Stimulated activated CD4-positive, alpha-beta T cell treated with anti-CD3 and anti-CD28 coated beads, Interleukin-1b, Interleukin-23, amount 100 ng/mL, for 4 hours (primary cell): ENCODE measurements around the gene FMNL1.

Source experiments
- DNase-seq, 2 donors: peaks; one replicate each; pipeline ENCODE4 v3.0.0-alpha.2; 2020; ENCODE audit warnings: low read depth in 2 of 2

Gene FMNL1

DNA sequence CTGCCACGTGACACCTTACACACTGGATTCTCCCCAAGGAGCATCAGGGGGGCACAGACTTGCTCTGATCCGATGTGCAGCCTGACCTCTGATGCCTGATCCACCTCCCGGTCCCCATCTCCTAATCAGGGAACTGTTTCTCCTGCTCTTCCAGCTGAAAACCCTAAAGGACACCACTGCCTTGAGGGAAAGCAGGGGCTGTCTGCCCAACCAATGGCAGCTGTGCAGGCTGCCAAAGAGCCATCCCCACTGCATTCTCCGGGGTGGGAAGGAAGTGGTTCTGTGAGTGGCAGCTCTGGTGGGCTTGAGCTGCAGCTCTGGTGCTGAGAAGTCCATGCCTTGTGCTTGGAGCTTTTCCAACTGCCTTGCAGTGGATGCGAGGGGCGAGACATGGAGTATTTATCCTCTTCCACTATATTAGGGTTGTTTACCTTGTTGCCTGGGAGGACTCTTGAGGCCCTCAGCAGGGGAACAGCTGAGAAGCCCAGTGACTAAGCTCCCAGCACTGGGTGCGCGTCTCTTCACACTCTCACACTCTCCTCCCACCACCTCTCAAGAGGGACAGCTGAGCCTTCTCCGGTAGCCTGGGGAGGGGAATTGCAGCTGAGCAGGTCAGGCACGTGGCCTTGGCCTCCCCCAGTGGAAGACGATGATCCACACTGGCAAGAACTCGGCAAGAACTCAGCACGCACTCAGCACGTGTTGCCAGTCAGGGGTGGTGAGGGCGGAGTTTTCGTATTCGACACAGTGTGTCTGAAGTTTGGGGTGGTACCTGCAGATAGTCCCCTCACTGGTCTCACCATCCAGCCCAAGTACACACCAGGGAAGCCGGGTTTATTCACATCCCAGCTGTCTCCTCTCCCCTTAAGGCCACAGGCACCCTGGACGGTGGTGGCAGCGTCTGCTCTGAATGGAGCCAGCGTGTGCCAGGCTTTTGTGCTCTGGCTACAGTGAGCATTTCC lies 61.3 kb downstream of the FMNL1 start:
- DNase-seq: no peak

DNA sequence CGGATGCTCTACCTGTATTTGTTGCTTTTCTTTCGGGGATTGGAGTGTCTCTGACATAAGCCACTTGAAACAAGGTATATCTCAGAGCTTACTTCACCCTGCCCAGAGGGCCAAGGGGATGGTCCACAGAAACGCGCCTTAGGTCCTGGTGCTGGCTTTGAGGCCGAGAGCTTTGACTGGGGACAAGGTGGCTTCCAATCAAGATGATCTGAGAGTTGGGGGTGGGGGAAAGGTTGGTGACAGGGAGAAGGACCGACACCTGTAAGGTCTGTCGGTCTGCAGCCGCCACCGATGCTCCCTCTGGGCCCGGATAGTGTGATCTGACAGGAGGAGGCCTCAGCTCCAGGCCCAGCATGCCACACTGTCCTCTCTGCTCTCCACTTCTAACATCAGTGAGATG lies 62.0 kb downstream of the FMNL1 start:
- DNase-seq: no peak

DNA sequence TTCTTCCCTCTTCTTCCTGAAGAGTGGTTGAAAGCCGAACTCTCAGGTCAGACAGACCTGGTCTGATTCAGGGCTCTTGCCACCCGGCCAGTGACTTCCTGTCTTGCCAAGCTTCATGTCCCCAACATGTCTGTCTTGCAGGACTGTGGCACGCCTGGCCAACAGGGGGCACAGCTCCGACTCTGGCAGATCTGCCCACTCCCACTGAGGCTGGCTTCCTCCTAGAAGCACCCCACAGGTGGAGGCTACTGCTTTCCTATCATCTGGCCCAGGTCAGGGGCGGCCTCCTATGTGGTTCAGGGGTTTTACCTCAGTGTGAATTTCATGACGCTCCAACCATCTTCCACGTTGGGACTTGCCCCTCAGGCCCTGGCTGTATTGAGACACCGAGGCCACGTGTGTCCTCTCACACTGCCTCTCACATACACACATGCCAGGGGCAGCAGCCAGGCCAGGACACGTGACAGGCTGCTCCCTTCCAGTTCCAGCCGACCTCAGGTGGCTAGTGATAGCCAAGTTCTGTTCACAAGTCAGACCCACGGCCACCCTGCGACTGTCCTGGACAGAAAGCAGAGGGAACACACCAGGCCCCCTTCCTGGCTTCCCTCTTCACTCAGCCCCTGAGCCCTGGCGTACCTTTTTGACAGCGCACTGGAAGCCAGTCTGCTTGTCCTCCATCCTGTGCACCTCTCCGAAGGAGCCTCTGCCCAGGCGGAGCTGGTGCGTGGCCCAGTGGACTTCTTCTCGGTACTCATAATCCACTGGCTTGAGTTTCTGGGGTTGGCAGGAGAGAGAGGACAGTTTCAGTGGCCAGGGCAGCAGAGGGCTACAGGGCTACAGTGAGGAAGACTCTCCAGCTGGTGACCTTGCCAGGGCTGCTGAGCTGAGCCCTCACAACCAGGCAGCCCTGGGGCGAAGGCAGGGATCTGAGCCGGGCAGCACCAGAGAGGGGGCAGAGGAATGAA lies 62.8 kb downstream of the FMNL1 start:
- peak; percentile 34 to 39 for DNase-seq

DNA sequence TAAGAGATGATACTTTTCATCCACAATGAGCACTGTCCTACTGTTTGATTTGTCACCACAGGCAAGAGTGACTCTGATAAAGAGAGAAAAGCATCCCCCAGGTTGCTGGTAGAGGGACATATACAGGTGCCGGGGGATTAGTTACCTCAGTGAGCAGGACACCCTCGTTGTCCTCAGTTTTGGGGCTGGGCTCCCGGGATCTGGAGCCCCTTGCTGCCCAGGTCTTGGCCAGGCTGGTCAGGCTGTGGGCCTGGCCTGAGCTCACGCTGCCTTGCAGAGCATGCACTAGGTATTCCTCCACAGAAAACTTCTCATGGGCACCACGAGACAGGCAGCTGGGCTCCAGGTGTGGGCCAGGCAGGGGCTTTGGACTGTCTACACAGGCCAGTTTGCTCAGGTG lies 64.6 kb downstream of the FMNL1 start:
- no peak for DNase-seq

DNA sequence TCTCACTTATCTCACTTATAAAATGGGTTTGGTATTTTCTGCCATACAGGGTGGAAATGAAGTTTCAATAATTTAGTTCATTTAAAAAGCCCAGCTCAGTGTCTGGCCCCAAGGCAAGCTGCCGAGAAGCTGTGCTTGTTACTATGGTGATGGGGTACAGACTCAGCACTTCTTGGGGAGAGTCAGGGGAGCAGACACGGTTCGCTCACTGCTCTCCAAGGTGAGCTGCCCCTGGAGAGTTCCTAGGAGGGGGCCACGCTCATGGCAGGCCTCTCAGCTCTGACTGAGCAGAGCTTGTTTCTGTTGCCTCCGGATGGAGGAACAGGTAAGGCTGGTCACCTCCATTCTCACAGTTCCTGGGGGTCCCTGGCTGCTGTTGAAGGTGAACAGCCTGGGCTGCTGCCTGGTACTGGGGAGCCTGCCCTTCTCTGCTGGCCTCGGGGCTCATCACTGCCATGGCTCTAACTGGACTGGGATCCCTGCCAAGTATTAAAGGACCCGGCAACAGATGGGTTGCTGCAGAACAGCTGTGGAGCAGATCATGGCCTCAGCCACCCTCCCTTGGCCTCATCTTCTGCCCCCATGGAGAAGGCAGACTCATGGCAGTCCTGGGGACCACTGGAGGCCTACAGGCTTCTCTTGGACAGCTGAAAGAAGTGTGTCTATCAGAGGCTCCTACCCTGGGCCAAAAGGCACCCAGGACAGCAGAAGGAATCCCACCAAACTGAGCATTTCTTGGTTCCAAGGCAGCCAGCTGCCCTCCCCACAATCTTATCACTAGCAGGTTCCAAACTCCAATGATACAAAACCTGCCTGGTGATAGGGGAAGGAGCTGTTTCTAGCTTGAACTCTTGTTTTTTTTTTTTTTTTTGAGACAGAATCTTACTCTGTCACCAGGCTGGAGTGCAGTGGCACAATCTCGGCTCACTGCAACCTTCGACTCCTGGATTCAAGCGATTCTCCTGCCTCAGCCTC lies 66.1 kb downstream of the FMNL1 start:
- no peak for DNase-seq

DNA sequence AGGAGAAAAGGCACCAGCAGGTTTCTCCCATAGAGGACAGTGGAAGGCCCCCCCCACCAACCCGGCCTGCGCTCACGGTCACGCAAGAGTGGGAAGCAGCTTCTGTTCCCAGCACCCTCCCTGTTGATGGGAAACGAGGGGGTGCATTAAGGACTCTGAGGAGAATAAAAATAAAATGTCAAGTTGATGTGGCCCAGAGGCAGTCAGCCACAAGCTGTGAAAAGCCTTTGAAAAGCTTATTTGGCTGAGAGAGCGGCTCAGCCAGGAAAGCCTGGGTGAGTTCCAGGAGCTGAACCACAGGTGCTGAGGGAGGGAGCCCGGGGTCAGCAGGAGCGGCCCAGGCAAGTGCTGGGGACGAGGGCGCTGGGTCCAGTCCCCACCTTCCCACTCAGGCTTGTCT lies 67.1 kb downstream of the FMNL1 start:
- no peak for DNase-seq

DNA sequence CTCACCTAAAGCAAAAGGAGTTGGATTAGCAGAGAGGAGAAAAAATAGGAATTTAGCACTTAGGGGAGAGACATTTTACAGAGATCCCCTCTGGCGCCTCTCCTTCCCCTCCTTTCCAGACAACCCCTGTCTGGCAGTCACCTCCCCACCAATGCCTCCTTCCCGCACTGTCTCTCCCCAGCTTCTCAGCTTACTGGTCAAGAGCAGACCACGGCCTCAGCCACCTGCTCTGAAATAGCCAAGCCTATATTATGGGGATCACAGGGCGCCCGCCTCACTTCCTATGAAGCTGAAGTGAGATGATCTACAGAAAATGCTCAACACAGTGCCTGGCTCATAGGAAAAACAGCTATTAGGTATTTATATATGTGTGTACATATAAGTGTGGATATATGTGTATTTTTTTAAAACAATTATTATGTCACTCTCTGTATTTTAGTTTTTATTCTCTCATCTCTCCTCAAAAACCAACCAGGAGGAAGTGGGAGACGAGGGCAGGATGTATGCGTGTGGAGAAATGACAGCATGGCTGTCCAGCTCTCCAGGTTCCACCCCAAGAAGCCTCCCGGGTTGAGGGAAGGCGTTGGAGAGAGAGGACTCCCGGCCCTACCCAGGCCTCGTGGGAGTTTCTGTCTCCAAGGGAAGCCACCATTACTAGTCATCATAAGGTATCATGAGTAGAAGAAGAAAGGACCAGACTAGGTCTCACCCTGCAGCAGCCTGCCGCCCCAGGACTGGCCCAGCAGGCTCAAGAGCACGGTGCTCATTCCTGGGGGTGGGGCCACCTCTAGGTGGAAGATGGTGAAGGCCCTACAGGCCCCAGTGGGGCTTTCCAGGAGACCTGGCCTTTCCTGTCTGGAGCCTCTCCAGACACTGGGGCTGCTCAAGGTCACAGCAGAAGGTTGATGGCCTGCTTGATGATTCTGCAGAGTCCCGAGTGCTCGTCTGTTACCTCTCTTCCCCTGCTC lies 67.9 kb downstream of the FMNL1 start:
- DNase-seq: no peak

DNA sequence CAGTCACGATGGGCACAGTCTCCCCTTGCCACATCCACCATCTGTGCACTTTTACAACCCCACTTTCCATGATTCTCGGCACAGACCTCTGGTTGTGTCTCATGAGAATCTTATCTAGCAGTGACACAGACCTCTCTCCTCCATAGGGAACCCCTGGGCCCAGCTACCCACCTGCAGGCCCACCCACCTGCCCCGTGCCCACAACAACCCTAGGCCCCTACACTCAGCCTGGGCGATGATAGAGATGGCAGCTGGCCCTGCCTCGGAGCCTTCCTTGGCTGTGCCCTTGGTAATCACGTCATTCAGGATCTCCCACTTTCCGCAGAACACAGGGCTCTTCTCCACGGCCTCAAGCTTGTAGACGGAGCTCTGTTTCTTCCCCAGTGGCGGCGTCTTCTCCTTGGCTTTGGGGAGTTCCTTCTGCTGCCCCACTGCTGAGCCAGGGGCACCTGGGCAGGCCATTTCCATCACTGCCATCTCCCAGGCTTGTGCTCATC lies 68.6 kb downstream of the FMNL1 start:
- no peak for DNase-seq

DNA sequence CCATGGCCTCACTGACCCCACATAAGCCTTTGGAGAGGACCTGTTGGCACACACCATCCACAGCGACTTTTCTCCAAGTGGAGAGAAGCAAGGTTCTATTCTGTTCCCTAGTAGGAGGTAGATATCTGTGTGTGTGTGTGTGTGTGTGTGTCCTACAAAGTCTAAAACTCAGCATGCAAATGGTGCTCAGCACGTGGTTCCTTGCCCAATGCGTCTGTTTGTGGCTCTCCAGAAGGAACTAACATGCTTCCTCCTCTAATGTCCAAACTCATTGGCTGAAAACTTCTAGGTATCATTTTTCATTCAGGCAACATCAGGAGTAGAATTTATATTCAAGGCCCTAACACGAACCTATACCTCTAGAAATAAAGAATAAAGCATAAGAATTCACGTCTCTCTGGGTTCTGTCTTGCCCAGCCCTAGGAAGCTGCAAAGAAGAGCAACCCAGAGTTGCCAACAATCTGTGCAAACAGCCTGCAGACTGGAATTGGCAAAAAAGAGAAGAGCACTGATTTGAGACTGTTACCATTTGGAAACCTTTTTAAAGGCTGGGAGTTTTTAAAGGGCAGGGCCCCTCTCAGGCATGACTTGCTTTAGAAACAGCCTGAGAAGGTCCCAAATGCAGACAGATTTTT lies 69.6 kb downstream of the FMNL1 start:
- no peak for DNase-seq

DNA sequence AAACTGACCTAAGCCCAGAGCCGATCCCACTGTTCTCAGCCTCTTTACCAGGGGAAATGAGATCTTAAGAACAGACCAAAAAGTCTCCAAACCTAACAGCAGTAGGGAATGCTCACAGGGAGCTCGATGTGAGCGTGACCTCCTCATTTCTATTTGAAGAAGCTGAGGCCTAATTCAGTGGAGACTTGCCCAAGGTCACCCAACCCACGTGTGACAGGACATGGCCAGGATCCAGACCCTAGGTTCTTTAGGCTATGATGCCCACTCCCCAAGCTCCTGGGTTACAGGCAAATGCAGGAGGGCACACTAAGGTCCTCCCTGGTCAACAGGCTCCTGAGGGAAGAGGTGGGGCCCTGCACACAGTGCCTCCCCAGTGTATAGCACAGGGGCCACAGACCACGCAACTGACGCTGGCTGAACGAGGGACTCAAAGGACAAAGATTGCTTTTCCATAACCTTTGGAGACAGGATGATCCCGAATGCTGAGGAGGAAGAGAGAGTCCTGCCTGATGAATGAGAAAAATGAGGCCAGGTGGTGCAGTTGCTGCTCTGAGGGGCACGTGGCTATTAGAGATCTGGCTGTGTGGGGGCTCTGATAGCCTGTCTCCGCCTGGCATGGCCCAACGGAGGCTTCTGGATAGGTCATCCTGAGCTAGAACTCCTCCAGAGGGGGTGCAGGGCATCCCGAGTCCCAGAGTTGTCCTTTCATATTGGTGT lies 71.2 kb downstream of the FMNL1 start:
- no peak for DNase-seq

DNA sequence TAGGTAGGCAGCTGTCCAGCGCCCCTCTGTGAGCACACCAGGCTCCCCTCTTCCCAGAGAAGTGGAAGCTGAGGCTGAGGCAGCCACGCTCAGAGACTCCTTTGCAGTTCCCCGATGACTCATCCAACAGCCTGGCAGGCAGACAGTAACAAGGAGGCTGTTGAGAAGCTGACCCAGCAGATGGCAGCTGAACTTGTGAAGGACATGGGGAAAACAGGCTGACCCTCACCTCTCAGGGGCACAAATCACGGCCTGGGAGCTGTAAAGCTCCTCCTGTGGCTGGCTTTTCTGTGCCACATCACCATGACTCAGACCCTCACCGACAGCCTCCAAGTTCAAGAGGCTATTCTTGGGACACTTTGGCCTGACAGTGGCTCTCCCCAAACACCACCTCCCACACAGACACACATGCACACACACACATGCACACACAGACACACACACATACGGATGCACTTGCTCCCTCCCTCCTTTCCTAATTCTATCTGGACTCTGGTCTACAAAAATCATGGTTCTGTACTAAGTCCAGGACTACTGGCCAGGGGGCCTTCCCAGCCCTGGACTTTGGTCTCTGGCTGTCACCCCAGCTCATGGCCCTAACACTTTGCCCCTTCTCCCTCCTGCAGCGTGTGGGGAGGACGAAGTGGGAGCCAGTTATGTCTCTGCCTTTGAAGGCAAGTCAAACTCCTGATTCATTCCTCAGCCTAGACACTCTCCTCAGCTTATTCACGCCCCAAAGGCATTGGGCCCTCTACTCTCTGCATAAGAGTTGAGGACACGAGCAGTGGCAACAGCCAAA lies 71.9 kb downstream of the FMNL1 start:
- DNase-seq: no peak

DNA sequence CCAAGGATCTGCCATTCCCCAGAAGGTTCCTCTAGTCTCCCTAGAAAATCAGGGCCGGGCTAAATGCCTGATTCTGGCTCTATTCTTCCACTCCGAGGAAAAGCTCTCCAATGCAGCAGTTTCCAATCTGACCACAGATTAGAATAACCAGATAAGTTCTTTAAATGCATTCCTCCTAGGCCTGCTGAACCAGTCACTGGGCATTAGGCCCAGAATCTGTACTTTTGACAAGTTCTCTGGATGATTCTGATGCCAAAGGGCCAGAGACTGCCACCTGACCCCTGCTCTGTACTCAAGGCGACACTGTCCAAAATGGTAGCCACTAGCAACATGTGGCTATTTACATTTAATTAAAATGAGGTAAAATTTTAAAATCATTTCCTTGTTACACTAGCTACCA lies 72.8 kb downstream of the FMNL1 start:
- no peak for DNase-seq

DNA sequence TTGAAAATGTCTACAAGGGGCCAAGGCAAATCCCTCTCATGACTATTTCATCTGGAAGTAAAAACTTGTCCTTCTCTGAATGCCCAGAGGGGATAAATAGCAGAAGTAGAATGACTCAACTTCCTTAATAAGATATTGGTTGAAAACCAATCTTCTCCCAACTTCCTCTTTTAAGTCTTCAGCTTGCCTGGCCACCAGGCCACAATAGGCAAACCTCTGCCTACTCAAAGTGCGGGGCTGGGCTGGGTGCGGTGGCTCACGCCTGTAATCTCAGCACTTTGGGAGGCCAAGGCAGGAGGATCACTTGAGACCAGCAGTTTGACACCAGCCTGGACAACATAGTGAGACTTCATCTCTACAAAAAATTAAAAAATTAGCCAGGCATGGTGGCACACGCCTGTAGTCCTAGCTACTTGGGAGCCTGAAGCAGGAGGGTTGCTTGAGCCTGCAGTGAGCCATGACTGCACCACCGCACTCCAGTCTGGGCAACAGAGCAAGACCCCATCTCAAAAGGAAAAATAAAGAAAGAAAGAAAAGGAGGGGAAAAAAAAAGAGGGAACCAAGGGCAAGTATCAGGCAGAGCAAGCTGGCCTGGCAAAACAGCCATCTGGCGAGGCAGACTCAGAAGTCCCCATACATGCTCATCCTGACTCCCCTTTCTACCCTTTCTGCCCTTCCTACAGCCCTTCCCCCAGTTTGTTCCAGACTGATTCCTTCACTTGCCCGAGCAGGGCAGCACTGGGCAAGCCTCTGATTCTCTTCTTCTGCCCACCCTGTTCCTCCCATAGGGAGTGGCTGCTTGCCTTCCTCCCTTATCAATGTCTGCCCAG lies 74.5 kb downstream of the FMNL1 start:
- no peak for DNase-seq

DNA sequence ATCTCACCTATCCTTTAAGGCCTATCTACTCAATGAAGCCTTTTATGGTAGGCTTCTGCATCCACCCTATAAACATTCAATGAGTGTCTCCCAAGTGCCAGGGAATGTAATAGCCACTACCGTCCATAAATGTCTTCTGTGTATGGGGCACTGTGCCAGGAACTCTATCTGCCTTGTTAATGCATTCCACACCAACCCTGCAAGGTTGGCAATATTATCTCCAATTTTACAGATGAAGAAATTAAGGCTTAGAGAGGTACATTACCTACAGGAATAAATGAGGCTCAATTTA lies 75.1 kb downstream of the FMNL1 start:
- DNase-seq: no peak
